LNCAP (cell line): ENCODE measurements around the gene SMC4.

ENCODE experiments used
- TF ChIP-seq, protein P1 (sequence below): fragments of 450-650 bp; IDR thresholded peaks from 2 replicates; pipeline ENCODE4 v1.5.1; 2017; ENCODE audit warnings: mild to moderate bottlenecking

SMC4 gene

DNA sequence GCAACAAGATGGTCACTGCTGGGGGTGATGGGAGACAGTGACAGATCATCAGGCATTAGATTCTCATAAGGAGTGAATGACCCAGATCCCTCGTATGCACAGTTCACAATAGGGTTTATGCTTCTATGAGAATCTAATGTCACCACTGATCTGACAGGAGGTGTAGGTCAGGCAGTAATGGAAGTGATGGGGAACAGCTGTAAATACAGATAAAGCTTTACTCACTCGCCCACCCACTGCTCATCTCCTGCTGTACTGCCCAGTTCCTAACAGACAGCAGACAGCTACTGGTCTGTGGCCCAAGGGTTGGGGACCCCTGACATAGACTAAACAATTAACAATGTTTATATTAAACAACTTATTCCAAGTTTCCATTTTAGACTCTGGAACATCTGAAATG is 25.8 kb upstream of the SMC4 start:
- TF ChIP-seq, protein P1, sequence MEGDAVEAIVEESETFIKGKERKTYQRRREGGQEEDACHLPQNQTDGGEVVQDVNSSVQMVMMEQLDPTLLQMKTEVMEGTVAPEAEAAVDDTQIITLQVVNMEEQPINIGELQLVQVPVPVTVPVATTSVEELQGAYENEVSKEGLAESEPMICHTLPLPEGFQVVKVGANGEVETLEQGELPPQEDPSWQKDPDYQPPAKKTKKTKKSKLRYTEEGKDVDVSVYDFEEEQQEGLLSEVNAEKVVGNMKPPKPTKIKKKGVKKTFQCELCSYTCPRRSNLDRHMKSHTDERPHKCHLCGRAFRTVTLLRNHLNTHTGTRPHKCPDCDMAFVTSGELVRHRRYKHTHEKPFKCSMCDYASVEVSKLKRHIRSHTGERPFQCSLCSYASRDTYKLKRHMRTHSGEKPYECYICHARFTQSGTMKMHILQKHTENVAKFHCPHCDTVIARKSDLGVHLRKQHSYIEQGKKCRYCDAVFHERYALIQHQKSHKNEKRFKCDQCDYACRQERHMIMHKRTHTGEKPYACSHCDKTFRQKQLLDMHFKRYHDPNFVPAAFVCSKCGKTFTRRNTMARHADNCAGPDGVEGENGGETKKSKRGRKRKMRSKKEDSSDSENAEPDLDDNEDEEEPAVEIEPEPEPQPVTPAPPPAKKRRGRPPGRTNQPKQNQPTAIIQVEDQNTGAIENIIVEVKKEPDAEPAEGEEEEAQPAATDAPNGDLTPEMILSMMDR, result no peak

- TF ChIP-seq, protein P1, result no peak
Measured at GRCh38 chr3:160374472-160374871, 25.0 kb upstream of the SMC4 start.

- TF ChIP-seq, protein P1, result no peak
Measured at GRCh38 chr3:160374925-160375324, 24.5 kb upstream of the SMC4 start.

GRCh38 chr3:160376681-160377080 is 22.8 kb upstream of the SMC4 start:
- TF ChIP-seq, protein P1, result no peak

DNA sequence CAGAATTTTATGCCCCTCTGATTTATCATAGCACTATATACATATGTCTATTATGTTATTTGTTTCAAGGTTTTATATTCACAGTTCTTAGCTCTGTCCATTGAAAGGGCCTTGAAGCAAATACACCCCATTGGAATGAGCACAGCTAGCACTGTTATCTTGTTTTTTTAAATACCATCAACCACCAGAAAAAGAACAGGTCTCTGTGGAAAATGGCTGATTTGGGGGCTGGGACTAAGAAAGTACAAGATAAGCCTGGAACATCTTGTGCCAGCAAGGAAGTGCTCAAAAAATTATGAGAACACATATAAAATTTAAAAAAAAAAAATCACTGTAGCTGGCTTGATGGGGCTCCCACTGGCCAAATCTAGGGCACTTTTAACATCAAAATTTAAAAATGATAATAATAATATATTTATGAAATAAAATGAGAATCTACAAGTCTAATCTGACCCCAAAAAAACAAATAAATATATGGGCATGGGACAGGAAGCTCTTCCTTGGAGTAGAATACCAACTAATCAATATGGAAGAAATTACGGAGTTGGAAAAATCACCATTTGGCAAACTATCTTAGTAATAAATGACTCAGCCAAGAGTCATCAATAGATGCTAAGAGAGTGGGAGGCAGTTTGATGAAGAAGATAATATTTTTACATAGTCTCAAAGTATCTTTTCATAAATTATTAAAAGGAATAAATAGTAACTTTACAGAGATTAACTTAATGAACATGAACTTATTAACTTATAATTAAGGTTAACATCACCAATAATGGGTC is 20.9 kb upstream of the SMC4 start:
- TF ChIP-seq, protein P1, result no peak

DNA sequence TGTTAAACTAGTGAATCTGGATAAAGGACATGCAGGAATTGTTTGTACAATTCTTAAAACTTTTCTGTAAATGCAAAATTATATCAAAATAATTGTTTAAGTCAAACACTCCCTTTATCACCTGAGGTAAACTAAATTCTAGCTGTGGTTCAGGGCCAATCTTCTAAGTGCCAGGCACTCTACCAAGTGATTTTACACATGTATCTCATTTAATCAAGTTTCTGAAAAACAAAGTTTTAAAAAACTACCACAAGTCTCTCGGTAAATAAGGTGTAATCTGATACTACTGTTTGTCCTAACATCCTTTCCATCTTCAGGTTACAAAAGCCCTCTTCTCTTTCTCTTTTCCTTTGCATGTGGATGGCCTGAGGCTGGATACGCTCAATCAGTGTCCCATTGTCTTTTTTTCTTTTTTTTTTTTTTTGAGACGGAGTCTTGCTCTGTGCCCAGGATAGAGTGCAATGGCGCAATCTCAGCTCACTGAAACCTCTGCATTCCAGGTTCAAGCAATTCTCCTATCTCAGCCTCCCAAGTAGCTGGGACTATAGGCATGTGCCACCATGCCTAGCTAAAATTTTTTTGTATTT is 19.7 kb upstream of the SMC4 start:
- TF ChIP-seq, protein P1, result no peak

GRCh38 chr3:160381470-160381869 is 18.0 kb upstream of the SMC4 start:
- TF ChIP-seq, protein P1, result no peak
